GDM1 (cell line): ENCODE results near the gene CNTNAP4.

Source experiments
- DNase-seq: peaks from one replicate; lab custom pipeline; 2025; lab: John Stamatoyannopoulos, UW

CNTNAP4 gene

GRCh38 chr16:76396977-76397376, 119.8 kb downstream of the CNTNAP4 start:
- no peak for DNase-seq

GRCh38 chr16:76409706-76410105, 132.5 kb downstream of the CNTNAP4 start:
- no peak for DNase-seq

- DNase-seq = no peak
Measured at GRCh38 chr16:76421571-76421970, 144.4 kb downstream of the CNTNAP4 start.

- no peak for DNase-seq
Measured at GRCh38 chr16:76428858-76429257, 151.7 kb downstream of the CNTNAP4 start.

- DNase-seq = no peak
Measured at GRCh38 chr16:76441391-76441790, 164.2 kb downstream of the CNTNAP4 start.

- no peak for DNase-seq
Measured at GRCh38 chr16:76441876-76442275, 164.7 kb downstream of the CNTNAP4 start.

GRCh38 chr16:76443973-76444372, 166.8 kb downstream of the CNTNAP4 start:
- DNase-seq = no peak

GRCh38 chr16:76444832-76445231, 167.6 kb downstream of the CNTNAP4 start:
- DNase-seq = no peak

- DNase-seq = no peak
Measured at GRCh38 chr16:76445815-76446214, 168.6 kb downstream of the CNTNAP4 start.

GRCh38 chr16:76446251-76446650, 169.1 kb downstream of the CNTNAP4 start:
- DNase-seq = no peak

- DNase-seq = no peak
Measured at GRCh38 chr16:76450890-76451289, 173.7 kb downstream of the CNTNAP4 start.

- DNase-seq = no peak
Measured at GRCh38 chr16:76455257-76455656, 178.1 kb downstream of the CNTNAP4 start.

GRCh38 chr16:76456016-76456415, 178.8 kb downstream of the CNTNAP4 start:
- DNase-seq = no peak

- no peak for DNase-seq
Measured at GRCh38 chr16:76459111-76459510, 181.9 kb downstream of the CNTNAP4 start.

GRCh38 chr16:76461836-76462235, 184.6 kb downstream of the CNTNAP4 start:
- no peak for DNase-seq

GRCh38 chr16:76464955-76465620, 187.9 kb downstream of the CNTNAP4 start:
- DNase-seq = no peak

- DNase-seq = no peak
Measured at GRCh38 chr16:76466871-76467270, 189.7 kb downstream of the CNTNAP4 start.

- no peak for DNase-seq
Measured at GRCh38 chr16:76474048-76474447, 196.8 kb downstream of the CNTNAP4 start.

GRCh38 chr16:76478105-76478504, 200.9 kb downstream of the CNTNAP4 start:
- DNase-seq = no peak

GRCh38 chr16:76483307-76483909, 206.2 kb downstream of the CNTNAP4 start:
- DNase-seq = no peak

- DNase-seq = no peak
Measured at GRCh38 chr16:76484020-76484419, 206.8 kb downstream of the CNTNAP4 start.

GRCh38 chr16:76486740-76487139, 209.5 kb downstream of the CNTNAP4 start:
- DNase-seq = no peak

GRCh38 chr16:76487411-76488064, 210.3 kb downstream of the CNTNAP4 start:
- no peak for DNase-seq

GRCh38 chr16:76488065-76488417, 210.8 kb downstream of the CNTNAP4 start:
- no peak for DNase-seq
